ENCODE measurements around the gene TBCCD1. TPM values are rescaled to one million over a fixed set of nuclear protein-coding genes. Genes with fewer than 3 reads are reported as not detected.
A peak's percentile ranks its signal among the peaks of the same experiment; 100 is the strongest.
"Not testable (repeated sequence)": the region's sequence is repeated elsewhere in the genome, so short reads cannot be mapped to it uniquely, and the experiment has no call there.

TBCCD1 gene
- total RNA-seq, 4 donors from 2014 or later = 3.8 to 31.7 (median 15.1) TPM

GRCh38 chr3:186570096-186570940 is 3.2 kb upstream of the TBCCD1 start, which contains the start of gene DNAJB11:
Gene DNAJB11 (plus strand): TSS chr3:186570720. CDS start chr3:186570898, 178 bp downstream.
- Histone ChIP-seq H3K9me3 (no peaks in the 10 kb centered on the region), H3K4me3 (peak within 1 kb of the TSS; percentile 56 to 88), H3K4me1 (peaks cover 5 to 21% of the 10 kb centered on the region in 2 donors), H3K27ac (peak within 1 kb of the TSS; percentile 81 to 93), H3K27me3 (no peaks in the 10 kb centered on the region), H3K36me3 (no peaks in the 10 kb centered on the region)
- intact Hi-C loops (cut with DNase I; ENCODE audit: low total_unique reads) = no loop called here
- no peak for TF ChIP-seq CTCF (IDR thresholded peaks at IDR 0.05)
- peak; percentile 56 to 83 for TF ChIP-seq POLR2A (IDR thresholded peaks at IDR 0.05)
- DNase-seq = peak; percentile 99

- H3K36me3 ChIP-seq = no peaks in the 10 kb centered on the region
- intact Hi-C loops (cut with DNase I; ENCODE audit: low total_unique reads) = no loop called here
Measured at GRCh38 chr3:186569779-186570095, 2.6 kb upstream of the TBCCD1 start.

GRCh38 chr3:186569361-186569760 is 2.2 kb upstream of the TBCCD1 start:
- H3K27ac ChIP-seq; H3K27me3 ChIP-seq; H3K9me3 ChIP-seq; H3K36me3 ChIP-seq; intact Hi-C loops (cut with DNase I; ENCODE audit: low total_unique reads); DNase-seq: not testable (repeated sequence)
- peak overlapping the region in 1 of 2 donors; percentile 46 for H3K4me3 ChIP-seq
- H3K4me1 ChIP-seq = peaks cover 5 to 21% of the 10 kb centered on the region in 2 donors

More at GRCh38 chr3:186569779-186570095, 2.6 kb upstream of the TBCCD1 start:
- H3K4me1 ChIP-seq = peaks cover 5 to 21% of the 10 kb centered on the region in 2 donors
- peak overlapping the region; percentile 46 to 56 for H3K4me3 ChIP-seq
- no peaks in the 10 kb centered on the region for H3K9me3 ChIP-seq
- DNase-seq = no peak
- no peak for TF ChIP-seq CTCF (IDR thresholded peaks at IDR 0.05)
- no peak for TF ChIP-seq POLR2A (IDR thresholded peaks at IDR 0.05)
- H3K27ac ChIP-seq = peak overlapping the region; percentile 51 to 66
- no peaks in the 10 kb centered on the region for H3K27me3 ChIP-seq

- peak overlapping the region; percentile 79 to 81 for H3K27ac ChIP-seq
- H3K4me3 ChIP-seq = peak overlapping the region; percentile 65 to 66
- TF ChIP-seq POLR2A (IDR thresholded peaks at IDR 0.05) (no peak), CTCF (IDR thresholded peaks at IDR 0.05) (no peak)
- no peaks in the 10 kb centered on the region for H3K36me3 ChIP-seq
- DNase-seq = no peak
- peaks cover 5 to 21% of the 10 kb centered on the region in 2 donors for H3K4me1 ChIP-seq
- intact Hi-C loops (cut with DNase I; ENCODE audit: low total_unique reads) = no loop called here
- no peaks in the 10 kb centered on the region for H3K27me3 ChIP-seq
- H3K9me3 ChIP-seq = no peaks in the 10 kb centered on the region
Measured at GRCh38 chr3:186566772-186567071, 417 bp downstream of the TBCCD1 start.

- H3K27ac ChIP-seq = no peak overlapping the region
- H3K4me3 ChIP-seq = no peak overlapping the region
- H3K27me3 ChIP-seq = no peaks in the 10 kb centered on the region
- intact Hi-C loops (cut with DNase I; ENCODE audit: low total_unique reads) = no loop called here
- no peaks in the 10 kb centered on the region for H3K9me3 ChIP-seq
- peaks cover 0 to 11% of the 10 kb centered on the region in 2 donors for H3K4me1 ChIP-seq
- TF ChIP-seq CTCF (IDR thresholded peaks at IDR 0.05) = no peak
- no peak for TF ChIP-seq POLR2A (IDR thresholded peaks at IDR 0.05)
- H3K36me3 ChIP-seq = no peaks in the 10 kb centered on the region
- no peak for DNase-seq
Measured at GRCh38 chr3:186564586-186564985, 2.6 kb downstream of the TBCCD1 start.
